Measurements from ENCODE around the gene ADAM21.
"Not testable (repeated sequence)": the region's sequence is repeated elsewhere in the genome, so short reads cannot be mapped to it uniquely, and the experiment has no call there.

The ADAM21 gene

DNA sequence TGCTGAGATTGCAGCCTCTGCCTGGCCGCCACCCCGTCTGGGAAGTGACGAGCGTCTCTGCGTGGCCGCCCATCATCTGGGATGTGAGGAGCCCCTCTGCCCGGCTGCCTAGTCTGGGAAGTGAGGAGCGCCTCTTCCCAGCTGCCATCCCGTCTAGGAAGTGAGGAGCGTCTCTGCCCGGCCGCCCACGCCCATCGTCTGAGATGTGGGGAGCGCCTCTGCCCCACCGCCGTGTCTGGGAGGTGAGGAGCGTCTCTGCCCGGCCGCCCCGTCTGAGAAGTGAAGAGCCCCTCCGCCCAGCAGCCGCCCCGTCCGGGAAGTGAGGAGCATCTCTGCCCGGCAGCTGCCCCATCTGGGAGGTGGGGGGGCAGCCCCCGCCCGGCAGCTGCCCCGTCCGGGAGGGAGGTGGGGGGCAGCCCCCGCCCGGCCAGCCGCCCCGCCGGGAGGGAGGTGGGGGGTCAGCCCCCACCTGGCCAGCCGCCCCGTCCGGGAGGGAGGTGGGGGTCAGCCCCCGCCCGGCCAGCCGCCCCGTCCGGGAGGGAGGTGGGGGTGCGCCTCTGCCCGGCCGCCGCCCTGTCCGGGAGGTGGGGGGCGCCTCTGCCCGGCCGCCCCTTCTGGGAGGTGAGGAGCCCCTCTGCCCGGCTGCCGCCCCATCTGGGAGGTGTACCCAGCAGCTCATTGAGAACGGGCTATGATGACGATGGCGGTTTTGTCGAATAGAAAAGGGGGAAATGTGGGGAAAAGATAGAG, 25.6 kb downstream of the ADAM21 start:
- not testable (repeated sequence) for DNase-seq (ENCODE audit: low spot score)

DNA sequence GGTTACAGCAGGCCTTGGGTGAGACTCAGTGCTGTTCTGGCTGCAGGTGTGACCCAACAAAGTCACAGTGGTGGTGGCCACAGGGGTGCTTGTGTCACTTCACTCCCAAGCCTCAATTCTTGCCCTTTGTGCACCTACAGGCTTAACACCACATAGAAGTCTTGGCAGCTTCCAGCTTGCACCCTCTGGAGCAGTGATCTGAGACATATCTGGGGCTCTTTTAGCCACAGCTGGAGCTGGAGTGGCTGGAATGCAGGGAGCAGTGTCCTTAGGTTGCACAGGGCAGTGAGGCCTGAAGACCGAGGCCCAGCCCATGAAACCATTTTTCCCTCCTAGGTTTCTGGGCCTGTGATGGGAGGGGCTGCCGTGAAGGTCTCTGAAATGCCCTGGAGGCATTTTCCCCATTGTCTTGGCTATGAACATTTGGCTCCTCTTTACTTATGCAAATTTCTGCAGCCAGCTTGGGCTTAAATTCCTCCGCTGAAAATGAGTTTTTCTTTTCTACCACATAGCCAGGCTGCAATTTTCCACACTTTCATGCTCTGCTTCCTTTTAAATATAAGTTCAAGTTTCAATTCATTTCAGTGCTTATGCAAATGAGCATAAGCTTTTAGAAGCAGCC, 37.7 kb downstream of the ADAM21 start:
- no peak for DNase-seq (ENCODE audit: low spot score)

DNA sequence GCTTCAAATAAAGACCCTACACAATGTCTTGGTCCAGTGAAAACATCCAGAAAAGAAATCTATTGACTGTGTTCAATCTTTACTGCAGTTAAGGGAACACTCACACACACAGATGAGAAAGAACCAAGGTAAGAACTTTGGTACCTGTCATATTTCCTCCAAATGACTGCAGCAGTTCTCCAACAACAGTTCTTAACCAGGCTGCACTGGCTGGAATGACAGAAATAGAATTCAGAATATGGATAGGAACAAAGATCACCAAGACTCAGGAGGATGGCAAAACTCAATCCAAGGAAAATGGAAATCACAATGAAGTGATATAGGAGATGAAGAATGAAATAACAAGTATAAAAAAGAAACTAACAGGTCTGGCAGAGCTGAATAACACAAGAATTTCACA, 46.2 kb downstream of the ADAM21 start:
- DNase-seq (ENCODE audit: low spot score), result no peak

Data from Ammon's horn (tissue), 1 donor.